CD4-positive, alpha-beta T cell (primary cell): Measurements from ENCODE around the gene ALPK3. TPM values are rescaled to one million over a fixed set of nuclear protein-coding genes. Genes with fewer than 3 reads are reported as not detected.

Experiments used
- ATAC-seq: fragments of 200-7000 bp; cut with Tn5 transposase; one replicate; pipeline ENCODE4 v1.10.0; 2022; ENCODE audit warnings: mild to moderate bottlenecking; ENCODE audit not compliant: poor library complexity
- CTCF ChIA-PET: fragments of 350-600 bp; sonication (Branson Sonifier 250); formaldehyde crosslinking; loops from one replicate; lab custom pipeline; 2021; ENCODE audit warnings: antibody characterized with exemption, inconsistent platforms; lab: Charles Lee
- POLR2A ChIA-PET: fragments of 350-600 bp; sonication (Branson Sonifier 250); formaldehyde crosslinking; loops from one replicate; lab custom pipeline; 2021; ENCODE audit warnings: antibody characterized with exemption, inconsistent platforms; lab: Charles Lee
- DNase-seq, 14 experiments: peaks; one replicate each; pipeline ENCODE4 v3.0.0-alpha.2; 2013 to 2020; ENCODE audit warnings: mixed read lengths in 2 of 14
- H3K27ac ChIP-seq, 2 donors: one replicate each; pipeline versions ENCODE4 v1.5.1 to v1.7.0; 2013; ENCODE audit warnings: low read length in 2 of 2, low read depth in 1 of 2, mild to moderate bottlenecking in 1 of 2
- H3K27me3 ChIP-seq, 2 experiments: 1 replicate in 1 of 2; 2 replicates in 1 of 2; pipeline versions ENCODE4 v1.6.1 to v1.7.0; 2013; ENCODE audit warnings: low read length in 2 of 2, control low read depth in 1 of 2, mild to moderate bottlenecking in 1 of 2, moderate library complexity in 1 of 2; ENCODE audit not compliant: insufficient read depth in 2 of 2, control insufficient read depth in 1 of 2
- H3K36me3 ChIP-seq: one replicate; pipeline ENCODE4 v1.6.1; 2013; ENCODE audit warnings: low read length, control low read depth; ENCODE audit not compliant: insufficient read depth
- H3K4me1 ChIP-seq: one replicate; pipeline ENCODE4 v1.6.1; 2013; ENCODE audit warnings: low read length, control low read depth; ENCODE audit not compliant: insufficient read depth
- H3K4me3 ChIP-seq: one replicate; pipeline ENCODE4 v1.5.1; 2013; ENCODE audit warnings: mild to moderate bottlenecking, low read length, moderate library complexity
- H3K9me3 ChIP-seq, 2 experiments: 1 replicate in 1 of 2; 2 replicates in 1 of 2; pipeline versions ENCODE4 v1.6.1 to v1.7.0; 2013; ENCODE audit warnings: low read length in 2 of 2, mild to moderate bottlenecking in 2 of 2, control low read depth in 1 of 2, moderate library complexity in 1 of 2; ENCODE audit not compliant: control insufficient read depth in 1 of 2, insufficient read depth in 1 of 2
- H3K27ac Mint-ChIP-seq: one replicate; pipeline ENCODE4 v1.8.0; 2020; ENCODE audit warnings: mixed read lengths
- H3K27me3 Mint-ChIP-seq: one replicate; pipeline ENCODE4 v1.8.0; 2021; ENCODE audit warnings: mixed read lengths
- H3K36me3 Mint-ChIP-seq: one replicate; pipeline ENCODE4 v1.8.0; 2021; ENCODE audit warnings: low read depth, mixed read lengths
- H3K4me1 Mint-ChIP-seq: one replicate; pipeline ENCODE4 v1.8.0; 2021; ENCODE audit warnings: low read depth, mixed read lengths
- H3K4me3 Mint-ChIP-seq: one replicate; pipeline ENCODE4 v1.8.0; 2020; ENCODE audit warnings: mild to moderate bottlenecking, mixed read lengths
- H3K9me3 Mint-ChIP-seq: one replicate; pipeline ENCODE4 v1.8.0; 2020; ENCODE audit warnings: mixed read lengths
- CTCF ChIP-seq: fragments of 200-600 bp; IDR thresholded peaks from one replicate; pipeline ENCODE4 v1.8.0; 2022; ENCODE audit warnings: antibody characterized with exemption, mild to moderate bottlenecking
- intact Hi-C, 2 experiments: fragments of 100-400 bp; cut with DNase I in 1 of 2; cut with micrococcal nuclease in 1 of 2; formaldehyde crosslinking; loops; one replicate each; pipeline versions ENCODE4 v1.15.1 to v1.9.0; 2023 to 2025; cut with DNase I, micrococcal nuclease
- total RNA-seq, 174 experiments: library from RNA in 2 of 174; stranded (reverse) in 2 of 174; gene quantifications; one replicate each; pipeline ENCODE4 v1.2.3 and lab custom pipeline; 2021 to 2026

The ALPK3 gene
- total RNA-seq, 2 experiments from 2014 or later = 0.14 TPM

GRCh38 chr15:84909029-84909428 lies 91.9 kb downstream of the ALPK3 start:
- POLR2A ChIA-PET = no interaction called here
- no peak for ATAC-seq
- H3K27ac Mint-ChIP-seq = no peak overlapping the region
- no peak overlapping the region for H3K27ac ChIP-seq
- no peaks in the 10 kb centered on the region for H3K36me3 Mint-ChIP-seq
- no peaks in the 10 kb centered on the region for H3K36me3 ChIP-seq
- no peaks in the 10 kb centered on the region for H3K27me3 Mint-ChIP-seq
- no peak overlapping the region for H3K4me3 Mint-ChIP-seq
- CTCF ChIA-PET = interaction anchor here (0.8 kb wide), 1 partner anchor 321 kb away, joined by 3 read pairs; no protein-coding TSS in a partner anchor
- no peaks in the 10 kb centered on the region for H3K4me1 ChIP-seq
- H3K27me3 ChIP-seq = no peaks in the 10 kb centered on the region
- intact Hi-C loops = loop anchor here in 1 of 2 experiments (5.0 kb wide), 1 partner anchor 47 kb away; no protein-coding TSS in a partner anchor
- DNase-seq = no peak
- H3K4me3 ChIP-seq = no peak overlapping the region
- no peaks in the 10 kb centered on the region for H3K9me3 Mint-ChIP-seq
- no peaks in the 10 kb centered on the region for H3K4me1 Mint-ChIP-seq
- peaks cover 0 to 5% of the 10 kb centered on the region in 2 experiments for H3K9me3 ChIP-seq
- no peak for TF ChIP-seq CTCF

- no peak overlapping the region for H3K27ac Mint-ChIP-seq
- H3K36me3 Mint-ChIP-seq = no peaks in the 10 kb centered on the region
- H3K9me3 Mint-ChIP-seq = no peaks in the 10 kb centered on the region
- CTCF ChIA-PET = no interaction called here
- intact Hi-C loops = loop anchor here in 1 of 2 experiments (5.0 kb wide), 1 partner anchor 47 kb away; no protein-coding TSS in a partner anchor
- no peak for DNase-seq
- no peak overlapping the region for H3K27ac ChIP-seq
- H3K36me3 ChIP-seq = no peaks in the 10 kb centered on the region
- peaks cover 0 to 10% of the 10 kb centered on the region in 2 experiments for H3K9me3 ChIP-seq
- no peak for TF ChIP-seq CTCF
- no peaks in the 10 kb centered on the region for H3K4me1 Mint-ChIP-seq
- no peak overlapping the region for H3K4me3 ChIP-seq
- H3K4me3 Mint-ChIP-seq = no peak overlapping the region
- H3K4me1 ChIP-seq = no peaks in the 10 kb centered on the region
- H3K27me3 ChIP-seq = peaks cover 2 to 4% of the 10 kb centered on the region in 2 experiments
- no peak for ATAC-seq
- H3K27me3 Mint-ChIP-seq = no peaks in the 10 kb centered on the region
- POLR2A ChIA-PET = no interaction called here
Measured at GRCh38 chr15:84909782-84910181, 92.6 kb downstream of the ALPK3 start.

- no peak overlapping the region for H3K27ac Mint-ChIP-seq
- no peak overlapping the region for H3K4me3 Mint-ChIP-seq
- peaks cover 2 to 5% of the 10 kb centered on the region in 2 experiments for H3K27me3 ChIP-seq
- no peaks in the 10 kb centered on the region for H3K9me3 Mint-ChIP-seq
- no peak overlapping the region for H3K27ac ChIP-seq
- TF ChIP-seq CTCF = no peak
- H3K4me3 ChIP-seq = no peak overlapping the region
- ATAC-seq (no peak), DNase-seq (no peak)
- CTCF ChIA-PET = no interaction called here
- H3K4me1 Mint-ChIP-seq = no peaks in the 10 kb centered on the region
- intact Hi-C loops = no loop called here
- peaks cover 0 to 14% of the 10 kb centered on the region in 2 experiments for H3K9me3 ChIP-seq
- no peaks in the 10 kb centered on the region for H3K36me3 Mint-ChIP-seq
- peaks cover 5% of the 10 kb centered on the region for H3K27me3 Mint-ChIP-seq
- H3K36me3 ChIP-seq = no peaks in the 10 kb centered on the region
- H3K4me1 ChIP-seq = no peaks in the 10 kb centered on the region
- POLR2A ChIA-PET = no interaction called here
Measured at GRCh38 chr15:84910928-84911623, 93.9 kb downstream of the ALPK3 start.
